ENCODE measurements around the gene GLT6D1.

DNA sequence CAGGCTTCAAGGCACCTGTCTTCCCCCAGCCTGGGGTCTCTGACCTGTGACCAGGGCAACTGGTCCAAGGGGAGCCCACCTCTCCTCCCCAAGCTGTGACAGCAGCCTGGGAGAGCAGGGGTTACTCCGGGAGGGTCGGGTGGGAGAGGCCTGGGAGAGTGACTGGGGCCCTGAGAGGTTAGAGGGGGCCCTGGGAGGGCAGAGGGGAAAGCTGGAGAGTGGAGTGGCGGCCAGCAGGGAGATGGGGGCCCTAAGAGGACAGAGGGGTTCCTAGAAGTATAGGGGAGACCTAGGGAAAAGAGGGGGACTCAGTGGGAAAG lies 24.1 kb upstream of the GLT6D1 start:
- TF ChIP-seq, protein P1, sequence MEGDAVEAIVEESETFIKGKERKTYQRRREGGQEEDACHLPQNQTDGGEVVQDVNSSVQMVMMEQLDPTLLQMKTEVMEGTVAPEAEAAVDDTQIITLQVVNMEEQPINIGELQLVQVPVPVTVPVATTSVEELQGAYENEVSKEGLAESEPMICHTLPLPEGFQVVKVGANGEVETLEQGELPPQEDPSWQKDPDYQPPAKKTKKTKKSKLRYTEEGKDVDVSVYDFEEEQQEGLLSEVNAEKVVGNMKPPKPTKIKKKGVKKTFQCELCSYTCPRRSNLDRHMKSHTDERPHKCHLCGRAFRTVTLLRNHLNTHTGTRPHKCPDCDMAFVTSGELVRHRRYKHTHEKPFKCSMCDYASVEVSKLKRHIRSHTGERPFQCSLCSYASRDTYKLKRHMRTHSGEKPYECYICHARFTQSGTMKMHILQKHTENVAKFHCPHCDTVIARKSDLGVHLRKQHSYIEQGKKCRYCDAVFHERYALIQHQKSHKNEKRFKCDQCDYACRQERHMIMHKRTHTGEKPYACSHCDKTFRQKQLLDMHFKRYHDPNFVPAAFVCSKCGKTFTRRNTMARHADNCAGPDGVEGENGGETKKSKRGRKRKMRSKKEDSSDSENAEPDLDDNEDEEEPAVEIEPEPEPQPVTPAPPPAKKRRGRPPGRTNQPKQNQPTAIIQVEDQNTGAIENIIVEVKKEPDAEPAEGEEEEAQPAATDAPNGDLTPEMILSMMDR (IDR thresholded peaks at IDR 0.05; ENCODE audit: insufficient read depth, low read length, poor library complexity, severe bottlenecking), result no peak
- TF ChIP-seq EZH2phosphoT487 (conservative IDR thresholded peaks at IDR 0.05; ENCODE audit: low read length), result no peak

Measured in SU-DHL-6 (cell line).